ENCODE results near the gene ERICH6B.

DNA sequence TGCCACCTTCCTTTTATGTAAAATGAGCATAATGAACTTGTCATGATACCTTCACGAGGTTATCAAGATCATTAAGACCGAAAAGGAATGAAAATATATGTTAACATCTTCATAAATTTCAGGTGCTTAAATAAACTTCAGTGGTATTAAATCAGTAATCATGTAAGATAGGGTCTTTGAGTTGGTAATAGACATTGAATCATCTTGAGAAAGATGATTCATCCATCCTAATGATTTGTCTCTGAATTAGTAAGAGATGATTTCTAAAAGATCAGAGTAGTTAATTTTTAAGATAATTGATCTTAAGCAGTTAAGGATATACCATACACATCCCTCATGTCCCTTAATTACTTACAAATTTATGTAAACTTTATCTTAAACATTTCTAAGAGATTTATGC is 98.8 kb downstream of the ERICH6B start:
- TF ChIP-seq, protein P1, sequence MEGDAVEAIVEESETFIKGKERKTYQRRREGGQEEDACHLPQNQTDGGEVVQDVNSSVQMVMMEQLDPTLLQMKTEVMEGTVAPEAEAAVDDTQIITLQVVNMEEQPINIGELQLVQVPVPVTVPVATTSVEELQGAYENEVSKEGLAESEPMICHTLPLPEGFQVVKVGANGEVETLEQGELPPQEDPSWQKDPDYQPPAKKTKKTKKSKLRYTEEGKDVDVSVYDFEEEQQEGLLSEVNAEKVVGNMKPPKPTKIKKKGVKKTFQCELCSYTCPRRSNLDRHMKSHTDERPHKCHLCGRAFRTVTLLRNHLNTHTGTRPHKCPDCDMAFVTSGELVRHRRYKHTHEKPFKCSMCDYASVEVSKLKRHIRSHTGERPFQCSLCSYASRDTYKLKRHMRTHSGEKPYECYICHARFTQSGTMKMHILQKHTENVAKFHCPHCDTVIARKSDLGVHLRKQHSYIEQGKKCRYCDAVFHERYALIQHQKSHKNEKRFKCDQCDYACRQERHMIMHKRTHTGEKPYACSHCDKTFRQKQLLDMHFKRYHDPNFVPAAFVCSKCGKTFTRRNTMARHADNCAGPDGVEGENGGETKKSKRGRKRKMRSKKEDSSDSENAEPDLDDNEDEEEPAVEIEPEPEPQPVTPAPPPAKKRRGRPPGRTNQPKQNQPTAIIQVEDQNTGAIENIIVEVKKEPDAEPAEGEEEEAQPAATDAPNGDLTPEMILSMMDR (conservative IDR thresholded peaks at IDR 0.05), result no peak
- TF ChIP-seq EZH2 (IDR thresholded peaks at IDR 0.05; ENCODE audit: low read depth), result no peak

Data from PC-9 (cell line).